Hepatic stellate cell (primary cell): ENCODE measurements around the gene TCERG1L.
"Not testable (repeated sequence)": the region's sequence is repeated elsewhere in the genome, so short reads cannot be mapped to it uniquely, and the experiment has no call there.

Source experiments
- DNase-seq: peaks from one replicate; pipeline ENCODE4 v3.0.0; 2011; ENCODE audit warnings: low spot score

The TCERG1L gene

DNA sequence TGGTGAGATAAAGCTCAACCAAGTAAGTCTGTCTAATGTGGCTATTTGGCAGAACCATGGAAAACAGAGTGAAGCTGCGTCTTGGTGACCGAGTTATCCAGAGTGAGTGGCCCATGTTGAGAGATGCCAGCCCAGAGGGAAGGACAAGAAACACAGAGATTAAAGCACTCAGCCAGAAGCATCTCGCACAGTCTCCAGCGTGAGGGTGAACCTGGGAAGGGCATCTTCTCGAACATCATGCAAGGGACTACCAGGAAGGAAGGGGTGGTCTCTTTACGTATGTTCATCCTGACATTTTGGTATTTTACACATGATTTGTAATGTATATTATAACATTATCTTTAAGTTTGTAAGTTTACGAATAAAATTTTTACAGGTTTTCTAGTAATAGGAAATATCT is 146.4 kb downstream of the TCERG1L start:
- DNase-seq = no peak

DNA sequence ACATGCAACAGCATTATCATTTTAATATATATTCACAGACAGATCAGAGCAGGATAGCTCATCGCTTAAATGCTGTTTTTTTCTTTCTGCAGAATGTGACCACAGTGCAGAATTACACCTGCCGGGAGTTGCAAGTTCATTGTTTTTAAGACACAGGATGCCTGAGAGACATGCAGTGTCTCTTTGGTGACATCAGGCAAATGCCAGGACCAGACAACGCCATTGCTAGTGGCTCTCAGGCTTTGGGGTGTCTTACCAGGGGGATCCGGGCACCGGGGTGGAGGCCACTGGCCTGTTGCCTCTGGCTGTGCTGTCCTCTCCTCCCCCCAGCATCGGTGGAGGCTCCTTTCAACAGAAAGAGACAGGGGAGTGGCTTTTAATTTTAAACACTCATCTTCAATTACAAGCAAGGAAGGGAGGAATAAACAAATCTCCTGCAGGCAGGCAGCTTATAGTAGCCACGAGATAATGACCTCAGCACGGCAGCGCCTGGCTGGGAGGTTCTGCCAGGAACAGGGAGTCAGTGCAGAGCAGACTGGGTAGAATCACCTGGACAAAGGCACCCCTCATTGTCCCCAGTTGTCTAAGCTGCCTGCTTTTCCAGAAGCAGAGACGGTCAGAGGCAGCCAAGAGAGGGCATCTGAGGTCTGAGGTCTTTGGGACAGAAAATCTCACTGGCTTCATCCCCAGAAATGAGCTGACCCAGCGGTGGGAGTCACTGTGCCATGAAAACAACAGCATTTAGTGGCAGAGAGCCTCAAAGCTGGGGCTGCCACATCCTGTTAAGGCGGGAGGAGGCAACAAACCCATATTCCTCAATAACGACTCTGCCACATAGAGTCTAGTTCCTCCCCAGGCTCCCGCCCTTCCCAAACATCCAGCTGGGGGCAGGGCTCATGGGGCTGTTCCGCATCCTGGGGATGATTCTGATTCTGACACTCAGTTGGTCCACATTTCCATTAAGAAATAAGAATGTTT is 148.4 kb downstream of the TCERG1L start:
- no peak for DNase-seq

DNA sequence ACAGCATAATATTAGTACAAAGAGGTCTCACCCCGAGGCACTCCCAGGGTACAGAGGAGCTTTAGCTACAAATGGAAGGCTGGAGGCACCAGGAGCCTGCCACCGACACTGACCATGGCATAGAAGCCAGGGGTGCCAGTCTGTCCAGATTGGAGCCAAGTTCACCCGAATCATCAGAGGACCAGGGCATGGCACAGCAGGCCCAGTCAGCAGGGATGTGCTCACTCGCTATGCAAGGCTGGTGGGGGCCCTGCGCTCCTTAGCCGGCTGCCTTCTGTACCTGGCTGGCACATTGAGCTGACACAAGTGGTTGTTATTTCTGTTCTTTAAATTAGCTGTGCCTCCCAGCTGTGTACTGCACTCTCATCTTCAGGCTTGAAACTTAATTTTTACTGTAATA is 149.3 kb downstream of the TCERG1L start:
- DNase-seq = no peak

DNA sequence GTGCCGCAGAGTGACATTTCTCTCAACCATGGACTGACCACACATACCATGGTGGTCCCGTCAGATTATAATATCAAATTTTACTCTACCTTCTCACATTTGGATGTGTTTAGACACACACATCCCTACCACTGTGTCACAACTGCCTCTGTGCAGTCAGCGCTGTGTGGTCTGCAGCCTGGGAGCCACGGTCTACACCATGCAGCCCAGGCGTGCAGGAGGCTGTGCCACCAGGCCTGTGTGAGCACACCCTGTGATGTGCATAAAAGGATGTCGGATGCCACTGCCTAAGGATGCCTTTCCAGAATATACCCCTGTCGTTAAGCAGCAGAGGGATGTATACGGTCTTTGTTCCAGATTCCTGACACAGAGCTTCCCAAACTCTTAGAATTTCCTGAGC is 150.4 kb downstream of the TCERG1L start:
- DNase-seq = no peak

DNA sequence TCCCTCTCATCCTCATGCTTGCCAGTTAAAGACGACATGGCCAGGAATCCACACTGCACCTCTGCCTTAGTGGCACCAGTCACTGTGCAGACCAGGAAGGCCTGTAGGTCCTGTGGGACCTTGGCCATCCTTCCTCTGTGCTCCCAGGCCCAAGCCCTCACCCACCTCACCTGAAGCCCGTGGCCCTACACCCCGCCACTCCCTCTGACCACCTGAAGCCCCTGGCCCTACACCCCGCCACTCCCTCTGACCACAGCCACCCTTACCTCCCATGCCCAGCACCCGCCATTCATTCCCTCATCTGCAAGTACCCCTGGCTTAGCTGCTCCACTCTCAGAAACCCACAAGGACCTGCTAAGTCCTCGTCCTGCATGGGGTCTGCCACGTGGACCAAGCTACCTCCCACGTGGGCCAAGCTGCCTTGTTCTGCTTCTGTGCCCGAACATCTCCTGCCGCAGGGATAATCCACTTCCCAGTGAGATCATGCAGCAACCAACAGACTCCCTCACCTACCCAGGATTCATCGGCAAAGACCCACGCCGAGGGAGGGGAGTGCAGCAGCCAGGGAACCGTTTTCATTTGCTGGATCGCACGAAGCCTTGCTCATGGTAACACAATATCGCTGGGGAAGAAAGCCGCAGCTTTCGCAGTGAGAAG is 151.2 kb downstream of the TCERG1L start:
- DNase-seq = no peak

DNA sequence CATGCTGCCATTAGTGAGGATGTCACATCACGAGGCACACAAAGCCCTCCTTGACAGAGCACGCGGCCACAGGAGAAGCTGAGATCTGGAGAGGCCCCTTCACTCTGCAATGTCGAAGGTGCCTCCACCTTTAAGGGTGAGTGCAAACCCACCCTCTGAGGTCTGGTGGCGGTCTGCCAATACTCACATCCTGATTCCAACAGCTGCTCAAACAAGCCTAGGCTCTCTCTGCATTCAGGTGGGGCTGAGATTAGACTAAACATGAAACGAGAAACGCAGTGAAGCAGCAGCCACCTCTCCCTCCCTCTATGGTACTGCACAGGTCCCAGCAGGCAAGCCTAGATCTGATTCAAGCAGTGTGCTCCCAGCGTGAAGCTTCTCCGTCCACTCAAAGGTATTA is 151.8 kb downstream of the TCERG1L start:
- DNase-seq = no peak

DNA sequence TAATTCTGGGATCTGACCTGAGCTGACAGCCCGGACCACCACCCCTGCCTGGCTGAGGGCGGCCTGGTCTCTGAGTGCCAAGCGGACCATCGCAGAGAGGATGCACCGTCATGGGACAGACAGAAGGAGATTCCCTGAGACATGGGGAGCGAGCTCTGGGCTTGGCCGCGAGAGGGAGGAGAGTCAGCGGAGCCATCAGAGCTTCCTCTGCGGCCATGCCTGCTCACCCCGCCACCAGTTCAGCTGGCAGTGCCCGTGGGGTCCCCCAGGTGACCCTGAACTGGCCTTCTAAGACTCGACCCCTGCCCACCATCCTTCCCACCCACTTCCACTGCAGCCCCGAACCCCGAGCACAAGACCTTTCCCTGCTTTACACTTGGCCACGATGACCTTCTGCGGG is 152.8 kb downstream of the TCERG1L start:
- no peak for DNase-seq

DNA sequence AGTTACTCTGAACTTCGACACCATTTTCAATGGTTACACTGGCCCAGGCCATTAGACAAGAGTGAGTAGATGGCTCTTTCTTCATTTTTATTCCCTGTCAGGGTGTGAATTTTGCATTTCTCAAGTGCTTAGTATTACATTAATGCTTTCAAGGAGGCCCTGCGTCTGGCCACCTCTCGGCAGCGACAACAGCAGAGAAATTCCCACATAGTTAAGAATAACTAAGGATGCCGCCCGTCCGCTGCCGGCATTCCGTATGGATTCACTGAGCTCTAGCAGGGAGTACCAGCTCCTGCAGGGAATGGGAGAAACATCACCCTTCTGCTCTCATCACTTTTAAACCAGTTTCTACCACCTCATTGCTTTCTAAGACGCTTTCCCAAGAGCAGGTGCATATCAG is 153.6 kb downstream of the TCERG1L start:
- DNase-seq = no peak

DNA sequence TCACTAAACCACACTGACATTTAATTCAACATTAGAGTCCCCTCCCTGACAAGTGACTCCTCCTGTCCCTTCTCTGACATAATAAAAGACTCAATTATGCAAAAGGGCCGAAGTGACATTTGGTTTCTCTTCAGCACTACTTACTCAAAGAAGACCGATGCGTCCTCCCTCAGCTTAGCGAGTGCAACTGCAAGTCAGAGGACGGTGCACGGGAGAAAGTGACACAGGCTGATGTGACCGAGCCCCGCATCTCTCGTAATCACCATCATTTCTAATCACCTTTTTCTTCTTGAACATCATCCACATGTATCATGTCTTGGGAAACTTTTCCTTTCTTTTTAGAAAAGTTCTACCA is 155.7 kb downstream of the TCERG1L start:
- DNase-seq = no peak

DNA sequence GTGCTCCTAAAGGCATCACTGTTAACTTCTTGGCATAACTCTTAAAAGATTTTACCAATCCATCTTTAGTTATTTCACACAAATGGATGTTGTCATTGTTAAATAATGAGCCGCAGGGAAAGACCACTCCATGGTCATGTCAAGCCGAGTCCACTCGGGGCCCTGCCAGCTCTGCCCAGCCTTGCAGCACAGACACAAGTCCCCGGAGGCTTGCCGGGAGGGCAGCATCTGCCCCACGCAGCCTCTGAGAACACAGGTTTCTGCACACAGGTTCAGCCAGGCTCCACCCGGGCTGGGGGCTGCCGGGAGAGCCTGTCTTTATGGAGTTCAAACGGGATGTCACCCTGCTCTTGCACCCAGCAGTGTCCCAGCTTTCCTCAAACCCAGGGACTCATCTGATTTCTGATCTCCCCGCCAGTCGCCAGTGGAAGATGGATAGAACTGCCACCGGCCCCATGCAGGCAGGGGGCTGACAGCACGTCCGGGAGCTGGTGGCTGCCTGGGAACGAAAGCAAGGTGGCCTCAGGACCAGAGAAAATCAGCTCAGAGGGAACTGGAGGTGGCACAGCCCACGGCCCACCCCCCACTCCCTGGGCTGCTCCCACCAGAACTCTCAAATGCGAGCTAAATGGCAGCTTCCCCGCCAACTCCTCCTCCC is 156.2 kb downstream of the TCERG1L start:
- DNase-seq = no peak

DNA sequence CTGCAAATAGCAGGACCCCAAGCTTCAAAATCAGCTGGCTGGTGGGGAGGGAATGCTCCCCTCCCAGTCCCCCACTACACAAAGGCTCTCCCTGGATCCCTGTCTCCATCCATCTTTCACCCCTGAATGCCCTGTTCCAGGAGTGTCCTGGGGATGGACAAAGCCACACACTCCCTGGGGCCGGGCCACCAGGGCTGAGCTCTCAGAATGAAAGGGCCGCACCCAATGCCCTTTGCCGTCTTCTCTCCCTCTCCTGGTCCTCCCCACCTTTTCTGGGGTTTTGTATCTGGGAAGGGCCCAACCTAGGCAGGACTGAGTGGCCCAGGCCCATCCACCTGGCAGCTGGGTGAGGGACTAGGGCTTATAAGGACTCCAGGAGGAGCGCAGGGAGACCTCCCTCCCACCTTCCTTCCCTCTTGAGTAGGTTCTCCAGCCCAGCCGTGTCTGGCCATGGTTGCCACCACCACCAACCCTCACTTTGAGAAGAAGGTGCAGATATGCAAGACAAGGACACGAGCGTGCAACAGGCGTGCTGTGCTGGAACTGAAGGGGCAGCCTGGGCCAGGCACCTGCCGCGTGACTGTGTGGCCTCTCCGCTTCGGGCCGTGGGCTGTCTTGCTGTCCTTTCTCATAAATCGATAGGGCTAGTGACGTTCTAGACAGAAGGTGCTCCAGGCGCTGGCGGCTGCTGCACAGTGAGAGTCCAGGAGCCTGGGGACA is 157.1 kb downstream of the TCERG1L start:
- DNase-seq = no peak

DNA sequence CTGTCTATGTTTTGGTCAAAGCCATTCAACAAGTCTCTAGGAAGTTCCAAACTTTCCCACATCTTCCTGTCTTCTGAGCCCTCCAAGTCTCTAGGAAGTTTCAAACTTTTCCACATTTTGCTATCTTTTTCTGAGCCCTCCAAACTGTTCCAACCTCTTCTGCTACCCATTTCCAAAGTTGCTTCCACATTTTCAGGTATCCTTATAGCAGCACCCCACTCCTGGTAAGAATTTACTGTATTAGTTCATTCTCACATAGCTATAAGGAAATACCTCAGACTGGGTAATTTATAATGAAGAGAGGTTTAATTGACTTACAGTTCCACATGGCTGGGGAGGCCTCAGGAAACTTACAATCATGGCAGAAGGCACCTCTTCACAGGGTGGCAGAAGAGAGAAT is 159.1 kb downstream of the TCERG1L start:
- DNase-seq = not testable (repeated sequence)

DNA sequence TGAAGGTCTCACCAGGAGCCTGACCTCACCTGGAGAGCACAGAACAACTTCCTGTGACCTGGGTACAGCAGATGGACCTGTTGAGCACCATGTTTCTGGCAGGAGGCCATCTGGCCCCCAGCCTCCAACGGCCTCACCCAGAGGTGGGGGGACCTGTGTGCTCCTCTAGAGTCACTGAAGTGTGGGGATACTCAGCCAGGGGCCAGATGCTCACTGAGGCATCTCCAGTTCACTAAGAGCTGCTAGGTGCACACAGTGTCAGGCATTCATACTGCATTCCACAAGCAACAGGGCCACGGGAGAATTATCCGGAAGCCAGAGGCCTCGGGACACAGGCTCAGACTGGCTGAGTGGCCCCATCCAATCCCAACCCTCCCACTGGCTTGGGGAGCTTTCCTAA is 161.4 kb downstream of the TCERG1L start:
- DNase-seq = no peak

DNA sequence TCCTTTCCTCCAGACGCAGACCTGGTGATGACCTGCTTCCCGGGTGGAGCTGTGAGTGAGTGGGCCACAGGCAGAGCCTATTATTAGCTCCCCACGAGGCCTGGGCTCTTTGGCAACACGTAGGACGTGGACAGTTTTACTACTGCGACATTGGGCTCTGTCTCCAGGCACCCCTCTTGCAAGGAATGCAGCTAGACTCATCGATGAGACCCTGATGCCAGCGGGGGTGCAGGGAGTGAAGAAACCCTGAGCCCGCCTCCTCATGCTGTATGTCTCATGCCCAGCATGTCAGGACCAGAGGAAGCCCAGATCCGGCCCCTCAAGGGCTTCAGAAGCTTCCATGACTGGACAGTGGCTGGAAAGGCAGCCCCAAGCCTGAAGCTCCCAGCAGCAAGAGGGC is 161.9 kb downstream of the TCERG1L start:
- no peak for DNase-seq

DNA sequence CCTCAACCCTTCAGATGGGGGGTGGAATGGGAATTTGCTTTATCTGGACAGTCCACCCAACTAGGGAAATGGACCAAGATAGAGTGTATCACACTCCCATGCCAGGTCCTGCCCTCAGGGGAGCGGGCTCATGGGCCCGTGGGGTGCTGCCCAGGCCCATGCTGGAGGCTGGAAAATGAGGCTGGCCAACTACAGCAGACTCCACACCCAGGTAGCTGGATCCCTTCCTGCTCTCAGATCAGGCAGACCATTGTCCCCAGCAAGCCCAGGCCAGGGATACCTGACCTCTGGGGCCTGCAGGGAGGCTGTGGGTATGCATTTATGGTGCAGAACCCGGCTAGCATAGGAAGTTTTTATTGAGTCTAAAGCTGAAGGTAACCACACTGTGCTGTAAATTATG is 162.4 kb downstream of the TCERG1L start:
- no peak for DNase-seq

DNA sequence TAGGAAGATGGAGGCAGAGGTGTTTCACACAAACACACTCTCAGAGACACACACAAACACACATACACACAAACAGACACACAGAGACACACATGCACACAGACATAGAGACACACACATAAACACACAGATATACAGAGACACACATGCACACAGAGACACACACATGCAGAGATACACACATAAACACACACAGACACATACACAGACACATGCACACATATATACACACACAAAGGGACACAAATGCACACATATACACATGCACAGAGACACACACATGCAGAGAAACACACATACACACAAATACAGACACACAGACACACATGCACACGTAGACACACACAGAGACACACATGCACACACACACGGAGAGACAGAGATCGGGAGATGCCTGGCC is 163.3 kb downstream of the TCERG1L start:
- no peak for DNase-seq

DNA sequence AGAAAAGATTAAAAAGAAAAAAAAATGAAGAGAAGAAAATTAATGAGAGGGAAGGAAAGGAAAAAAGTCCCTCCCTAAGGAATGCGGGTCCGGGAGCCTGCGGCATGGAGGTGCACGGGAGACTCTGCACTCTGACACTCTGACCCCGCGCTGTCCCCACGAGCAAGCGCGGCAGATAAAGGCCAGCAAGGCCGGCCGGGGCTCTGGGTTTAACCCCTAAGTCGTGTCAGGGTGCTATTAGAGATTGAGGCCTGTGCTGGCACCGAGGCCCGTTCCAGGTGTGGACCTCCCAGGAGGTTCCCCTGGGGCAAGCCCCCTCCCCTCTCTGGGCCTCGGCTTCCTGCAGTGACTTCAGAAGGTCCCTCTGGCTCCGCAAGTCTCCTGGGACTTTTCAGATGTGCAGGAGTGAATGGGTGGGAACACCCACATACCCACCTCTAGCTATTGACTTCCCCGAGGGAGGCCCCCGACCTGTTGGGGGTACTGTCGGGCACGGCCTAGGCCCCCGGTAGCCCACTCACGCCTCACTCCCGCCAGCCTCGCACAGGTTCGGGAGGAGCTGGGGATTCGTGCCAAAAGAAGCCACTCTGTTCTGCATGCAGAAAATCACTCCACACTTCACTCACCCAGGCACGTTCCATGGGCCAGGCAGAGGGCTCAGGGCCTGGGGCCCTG is 164.1 kb downstream of the TCERG1L start:
- no peak for DNase-seq

DNA sequence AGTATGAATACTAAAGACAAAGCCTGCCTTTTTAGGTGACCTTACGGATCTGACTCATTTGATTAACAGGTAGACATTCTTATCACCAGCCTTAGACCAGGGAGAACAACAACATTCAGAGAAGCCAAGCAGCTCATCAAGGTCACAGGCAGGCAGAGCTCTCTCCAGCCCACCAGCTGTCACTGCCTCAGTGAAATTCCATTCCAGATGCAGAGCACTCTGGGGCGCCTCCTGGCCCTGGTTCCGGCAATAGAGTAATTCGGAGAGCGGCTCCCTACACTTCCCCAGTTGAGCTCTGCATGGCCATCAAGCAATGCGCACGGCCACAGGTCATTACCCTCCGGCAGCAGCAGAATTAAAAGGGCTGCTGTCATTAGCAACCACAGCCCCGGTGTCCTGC is 164.7 kb downstream of the TCERG1L start:
- no peak for DNase-seq

DNA sequence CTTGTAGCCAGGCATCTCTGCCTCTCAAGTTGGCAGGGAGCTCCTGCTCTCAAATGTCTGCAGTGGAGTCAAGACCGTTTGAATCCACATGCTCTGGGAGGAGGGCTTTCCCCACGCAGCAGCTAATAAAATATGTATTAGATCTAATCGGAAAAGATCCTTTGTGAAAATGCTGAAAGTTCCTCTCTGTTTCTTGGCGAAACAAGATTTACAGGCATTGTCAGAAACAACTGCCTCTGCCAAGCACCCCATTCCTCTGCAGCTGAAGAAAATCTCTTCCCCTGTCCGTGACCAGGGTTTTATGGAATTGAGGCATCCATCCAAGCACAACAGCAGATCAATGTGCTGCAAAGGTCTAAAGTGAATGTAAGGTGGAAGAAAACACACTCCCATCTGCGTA is 165.8 kb downstream of the TCERG1L start:
- no peak for DNase-seq

DNA sequence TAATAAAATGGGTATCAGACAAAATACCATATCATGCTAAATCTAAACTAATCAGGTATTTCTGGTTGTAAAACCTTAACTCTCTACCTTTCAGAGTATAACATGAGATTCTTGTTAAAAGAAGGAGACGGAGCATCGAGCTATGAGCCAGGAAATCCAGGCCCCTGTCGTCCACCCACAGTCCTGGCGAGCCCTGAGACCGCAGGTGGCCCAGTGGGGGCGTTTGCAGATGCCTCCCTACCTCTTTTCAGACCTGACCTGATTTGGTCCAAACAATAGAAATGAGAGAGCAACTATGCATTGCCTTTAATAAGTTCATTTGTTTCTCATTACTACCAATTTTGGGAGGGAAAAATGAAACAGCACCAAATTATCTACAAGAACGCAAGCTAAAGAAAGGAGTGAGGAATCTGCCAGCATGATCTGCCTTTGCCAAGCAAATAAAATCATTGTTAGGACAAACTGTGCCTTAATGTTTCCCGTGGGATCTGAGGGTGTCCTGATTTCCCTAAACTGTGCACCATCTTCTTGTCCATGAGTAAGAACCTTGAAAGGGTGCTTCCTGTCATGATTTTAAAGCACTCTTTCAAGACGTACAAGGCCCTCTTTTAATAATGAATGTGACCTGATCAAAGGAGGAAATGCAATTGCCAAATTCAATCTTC is 166.7 kb downstream of the TCERG1L start:
- DNase-seq = no peak

DNA sequence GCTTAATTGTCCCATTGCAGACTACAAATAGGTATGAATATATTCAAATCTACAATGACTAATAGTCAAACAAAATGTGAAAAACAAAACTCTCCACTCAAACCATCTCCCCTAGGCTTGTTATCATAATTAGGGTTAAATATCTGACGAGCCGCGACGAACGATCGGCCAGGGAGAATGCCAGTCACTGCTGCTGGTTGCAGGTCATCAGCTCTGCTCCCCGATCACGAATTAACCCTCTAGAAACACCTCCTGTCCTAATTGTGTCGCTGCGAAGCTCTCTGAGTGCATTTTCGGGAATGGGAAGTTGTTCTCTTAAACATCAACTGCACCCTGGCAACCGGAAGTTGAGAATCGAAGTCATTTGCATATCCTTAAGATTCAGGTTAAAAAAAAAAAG is 167.3 kb downstream of the TCERG1L start:
- DNase-seq = no peak
